Measurements from ENCODE around the gene CNNM1.
A peak's percentile ranks its signal among the peaks of the same experiment; 100 is the strongest.

The CNNM1 gene

GRCh38 chr10:99429517-99430095 lies 100.5 kb downstream of the CNNM1 start:
- FAIRE-seq (no peak), DNase-seq (ENCODE audit: insufficient read length, low spot score) (no peak)
- TF ChIP-seq POLR2AphosphoS5 (IDR thresholded peaks at IDR 0.05; ENCODE audit: low read depth, low read length) (no peak), SPI1 (IDR thresholded peaks at IDR 0.05; ENCODE audit: low read depth, low read length) (no peak), POLR2A (IDR thresholded peaks at IDR 0.05; ENCODE audit: low read depth, low read length) (no peak), TAF1 (IDR thresholded peaks at IDR 0.05; ENCODE audit: low read depth, low read length) (no peak), PAX5 (IDR thresholded peaks at IDR 0.05; ENCODE audit: insufficient read depth, low read length, severe bottlenecking) (no peak), POU2F2 (IDR thresholded peaks at IDR 0.05; ENCODE audit: low read depth, low read length) (no peak)

- FAIRE-seq (no peak), DNase-seq (ENCODE audit: insufficient read length, low spot score) (no peak)
- TF ChIP-seq POLR2A (IDR thresholded peaks at IDR 0.05; ENCODE audit: low read depth, low read length) (no peak), POU2F2 (IDR thresholded peaks at IDR 0.05; ENCODE audit: low read depth, low read length) (no peak), POLR2AphosphoS5 (IDR thresholded peaks at IDR 0.05; ENCODE audit: low read depth, low read length) (no peak), TAF1 (IDR thresholded peaks at IDR 0.05; ENCODE audit: low read depth, low read length) (no peak), SPI1 (IDR thresholded peaks at IDR 0.05; ENCODE audit: low read depth, low read length) (no peak), PAX5 (IDR thresholded peaks at IDR 0.05; ENCODE audit: insufficient read depth, low read length, severe bottlenecking) (no peak)
Observed at GRCh38 chr10:99430116-99430450, 100.9 kb downstream of the CNNM1 start.

GRCh38 chr10:99430451-99431189 lies 101.5 kb downstream of the CNNM1 start, which contains the start of gene GOT1:
TSS of gene GOT1 (minus strand) at chr10:99430624. CDS start at chr10:99430565, 59 bp downstream.
- peak; percentile 98 for FAIRE-seq
- TF ChIP-seq POLR2A (IDR thresholded peaks at IDR 0.05; ENCODE audit: low read depth, low read length) = peak; percentile 83; the same call in 1 of the 2 replicates
- TF ChIP-seq TAF1 (IDR thresholded peaks at IDR 0.05; ENCODE audit: low read depth, low read length) = peak; percentile 82
- TF ChIP-seq SPI1 (IDR thresholded peaks at IDR 0.05; ENCODE audit: low read depth, low read length) = no peak
- TF ChIP-seq POU2F2 (IDR thresholded peaks at IDR 0.05; ENCODE audit: low read depth, low read length) = no peak
- peak; percentile 47 for TF ChIP-seq PAX5 (IDR thresholded peaks at IDR 0.05; ENCODE audit: insufficient read depth, low read length, severe bottlenecking)
- peak; percentile 72 for TF ChIP-seq POLR2AphosphoS5 (IDR thresholded peaks at IDR 0.05; ENCODE audit: low read depth, low read length)
- DNase-seq (ENCODE audit: insufficient read length, low spot score) = peak; percentile 94

- no peak for TF ChIP-seq POLR2AphosphoS5 (IDR thresholded peaks at IDR 0.05; ENCODE audit: low read depth, low read length)
- no peak for TF ChIP-seq SPI1 (IDR thresholded peaks at IDR 0.05; ENCODE audit: low read depth, low read length)
- TF ChIP-seq PAX5 (IDR thresholded peaks at IDR 0.05; ENCODE audit: insufficient read depth, low read length, severe bottlenecking) = no peak
- no peak for TF ChIP-seq TAF1 (IDR thresholded peaks at IDR 0.05; ENCODE audit: low read depth, low read length)
- no peak for TF ChIP-seq POLR2A (IDR thresholded peaks at IDR 0.05; ENCODE audit: low read depth, low read length)
- no peak for TF ChIP-seq POU2F2 (IDR thresholded peaks at IDR 0.05; ENCODE audit: low read depth, low read length)
- FAIRE-seq (no peak), DNase-seq (ENCODE audit: insufficient read length, low spot score) (no peak)
Observed at GRCh38 chr10:99431190-99431760, 102.1 kb downstream of the CNNM1 start.

GRCh38 chr10:99432047-99432446 lies 102.9 kb downstream of the CNNM1 start:
- TF ChIP-seq POU2F2 (IDR thresholded peaks at IDR 0.05; ENCODE audit: low read depth, low read length) = no peak
- FAIRE-seq (no peak), DNase-seq (ENCODE audit: insufficient read length, low spot score) (no peak)

- no peak for DNase-seq (ENCODE audit: insufficient read length, low spot score)
- no peak for FAIRE-seq
- TF ChIP-seq POLR2AphosphoS5 (IDR thresholded peaks at IDR 0.05; ENCODE audit: low read depth, low read length) (no peak), POU2F2 (IDR thresholded peaks at IDR 0.05; ENCODE audit: low read depth, low read length) (no peak), POLR2A (IDR thresholded peaks at IDR 0.05; ENCODE audit: low read depth, low read length) (no peak), SPI1 (IDR thresholded peaks at IDR 0.05; ENCODE audit: low read depth, low read length) (no peak), TAF1 (IDR thresholded peaks at IDR 0.05; ENCODE audit: low read depth, low read length) (no peak), PAX5 (IDR thresholded peaks at IDR 0.05; ENCODE audit: insufficient read depth, low read length, severe bottlenecking) (no peak)
Observed at GRCh38 chr10:99432881-99433280, 103.7 kb downstream of the CNNM1 start.

GRCh38 chr10:99433378-99434020 lies 104.3 kb downstream of the CNNM1 start:
- FAIRE-seq = no peak
- no peak for DNase-seq (ENCODE audit: insufficient read length, low spot score)
- TF ChIP-seq SPI1 (IDR thresholded peaks at IDR 0.05; ENCODE audit: low read depth, low read length) = peak; percentile 60
- no peak for TF ChIP-seq TAF1 (IDR thresholded peaks at IDR 0.05; ENCODE audit: low read depth, low read length)

- no peak for DNase-seq (ENCODE audit: insufficient read length, low spot score)
- no peak for FAIRE-seq
- TF ChIP-seq POU2F2 (IDR thresholded peaks at IDR 0.05; ENCODE audit: low read depth, low read length) (no peak), POLR2A (IDR thresholded peaks at IDR 0.05; ENCODE audit: low read depth, low read length) (no peak), PAX5 (IDR thresholded peaks at IDR 0.05; ENCODE audit: insufficient read depth, low read length, severe bottlenecking) (no peak), TAF1 (IDR thresholded peaks at IDR 0.05; ENCODE audit: low read depth, low read length) (no peak), SPI1 (IDR thresholded peaks at IDR 0.05; ENCODE audit: low read depth, low read length) (no peak), POLR2AphosphoS5 (IDR thresholded peaks at IDR 0.05; ENCODE audit: low read depth, low read length) (no peak)
Observed at GRCh38 chr10:99435986-99436638, 107.0 kb downstream of the CNNM1 start.

- no peak for FAIRE-seq
- no peak for DNase-seq (ENCODE audit: insufficient read length, low spot score)
- no peak for TF ChIP-seq POU2F2 (IDR thresholded peaks at IDR 0.05; ENCODE audit: low read depth, low read length)
Observed at GRCh38 chr10:99438890-99439289, 109.7 kb downstream of the CNNM1 start.
